ENCODE results near the gene ACOXL.

The ACOXL gene

GRCh38 chr2:110978148-110978547 lies 245.8 kb downstream of the ACOXL start:
- DNase-seq (ENCODE audit: low spot score): no peak

- no peak for DNase-seq (ENCODE audit: low spot score)
Observed at GRCh38 chr2:110978756-110979470, 246.5 kb downstream of the ACOXL start.

DNA sequence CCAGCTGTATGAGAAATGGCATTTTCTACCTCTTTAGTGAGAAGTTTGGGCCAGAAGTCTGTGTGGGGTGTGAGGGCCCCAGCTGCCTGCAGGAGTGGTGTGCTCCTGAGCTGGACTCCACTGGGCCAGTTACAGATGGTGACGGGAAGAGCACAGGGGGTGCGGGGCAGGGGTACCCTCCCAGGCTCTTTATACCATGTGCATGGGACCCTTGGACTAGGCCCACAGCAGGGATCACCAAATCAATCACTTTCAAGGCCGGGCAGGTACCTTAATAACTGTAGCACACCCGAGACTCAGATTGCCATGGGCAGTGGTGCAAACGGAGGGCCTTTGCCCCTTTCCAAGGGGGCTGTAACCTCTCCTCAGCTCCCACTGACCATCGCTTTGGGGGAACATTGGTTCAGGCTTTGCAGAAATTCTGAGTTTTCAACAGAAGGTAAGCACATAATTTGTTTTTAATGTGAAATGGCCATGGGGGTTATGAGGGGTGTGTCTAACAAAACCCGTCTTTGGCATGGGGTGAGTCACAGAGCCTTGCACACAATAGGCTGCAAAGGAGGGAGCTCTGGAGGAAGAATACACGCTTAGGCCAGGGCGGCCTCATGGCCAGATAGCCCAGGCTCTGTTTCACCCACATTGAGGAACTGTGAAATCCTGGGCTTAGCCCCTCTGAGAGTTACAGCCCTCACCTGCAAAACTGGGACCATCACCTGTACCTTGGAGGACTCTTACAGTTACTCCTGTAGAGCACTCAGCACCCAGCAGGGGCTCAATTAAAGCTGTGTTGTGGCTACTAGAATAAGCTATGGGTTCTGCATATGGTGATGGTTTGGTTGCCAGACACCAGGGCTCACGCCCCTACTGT lies 247.3 kb downstream of the ACOXL start:
- DNase-seq (ENCODE audit: low spot score): no peak

DNA sequence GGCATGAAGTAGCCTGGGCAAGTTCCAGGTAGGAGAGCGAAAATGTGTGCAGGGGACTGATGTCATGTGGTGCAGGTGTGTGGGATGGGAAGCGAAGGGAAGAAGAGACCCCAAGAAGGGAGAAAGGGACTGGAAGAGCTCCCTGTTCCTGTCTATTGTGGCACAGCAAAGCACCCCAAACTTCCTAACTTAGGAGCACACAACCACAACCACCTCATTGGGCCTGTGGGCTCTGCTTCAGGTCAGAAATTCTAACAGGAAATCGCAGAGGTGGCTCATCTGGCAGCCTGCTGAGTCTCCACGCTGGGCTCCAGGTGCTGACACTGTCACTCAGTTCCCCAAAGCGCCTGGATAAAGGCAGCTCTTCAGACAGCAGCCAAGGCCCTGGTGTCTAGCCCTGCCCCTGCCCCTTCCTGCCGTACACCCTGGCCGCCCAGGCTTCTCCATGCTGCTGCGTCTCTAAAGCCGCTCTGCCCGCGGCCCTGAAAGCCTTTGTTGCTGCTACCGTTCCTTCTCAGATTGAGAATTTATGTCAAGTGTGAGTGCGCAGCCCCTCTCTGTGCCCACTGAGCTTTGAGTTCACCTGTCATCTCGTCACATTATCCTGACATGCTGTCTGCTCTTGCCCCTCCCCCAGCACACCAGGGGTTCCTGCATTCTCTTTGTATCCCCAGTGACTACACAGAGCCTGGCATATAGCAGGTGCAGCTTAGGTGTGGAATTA lies 248.1 kb downstream of the ACOXL start:
- DNase-seq (ENCODE audit: low spot score): no peak

DNA sequence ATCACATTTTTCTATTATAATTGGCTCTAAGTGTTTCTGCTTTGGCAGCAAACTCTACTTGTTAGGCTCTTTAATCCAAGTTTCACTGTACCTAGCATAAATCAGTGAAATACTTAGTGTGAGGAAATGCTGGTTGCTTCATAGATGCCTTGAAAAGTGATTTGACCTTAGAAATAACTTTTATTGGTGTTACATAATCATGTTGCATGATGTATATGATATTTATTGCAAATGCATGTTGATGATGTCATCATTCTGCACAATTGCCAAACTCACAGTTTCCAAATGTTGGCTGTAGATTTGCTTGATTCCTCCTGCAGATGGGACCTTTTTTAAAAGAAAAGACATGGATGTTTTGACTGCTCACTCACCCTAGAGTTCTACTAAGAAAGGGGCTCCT lies 250.8 kb downstream of the ACOXL start:
- no peak for DNase-seq (ENCODE audit: low spot score)

GRCh38 chr2:110984694-110985490 lies 252.5 kb downstream of the ACOXL start:
- no peak for DNase-seq (ENCODE audit: low spot score)

DNA sequence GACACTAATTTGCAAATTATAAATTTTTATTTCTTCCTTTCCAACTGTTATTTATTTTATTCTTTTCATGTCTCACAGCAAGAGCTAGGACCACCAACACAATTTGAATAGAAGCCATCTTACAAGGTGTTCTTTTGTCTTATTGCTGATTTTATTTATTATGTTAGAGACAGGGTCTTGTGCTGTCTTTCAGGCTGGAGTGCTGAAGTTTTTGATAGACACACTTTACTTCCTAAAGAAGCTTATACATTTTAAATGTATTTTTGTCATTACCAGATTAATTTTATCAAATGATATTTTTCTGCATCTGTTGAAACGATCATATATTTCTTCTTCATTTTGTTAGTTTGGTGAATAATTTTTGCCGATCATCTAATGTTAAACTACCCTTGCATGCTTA lies 258.1 kb downstream of the ACOXL start:
- no peak for DNase-seq (ENCODE audit: low spot score)

DNA sequence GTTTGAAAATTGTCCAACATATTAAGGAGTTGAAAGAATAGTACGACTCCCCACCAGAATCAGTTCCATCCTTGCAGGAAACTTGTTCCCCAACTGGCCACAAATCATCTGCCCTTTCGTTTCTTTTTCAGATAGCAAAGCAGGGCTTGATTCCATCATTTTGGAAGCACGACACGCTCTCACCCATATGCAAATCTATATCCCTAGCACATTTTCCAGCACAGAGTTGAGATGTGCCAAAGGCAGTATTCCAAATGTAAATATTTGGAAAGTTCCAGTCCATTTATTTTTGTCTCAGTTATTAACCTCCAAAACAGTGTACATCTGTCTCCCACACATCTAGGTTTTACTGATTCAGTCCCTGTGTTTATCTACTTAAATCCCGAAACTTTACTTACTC lies 259.5 kb downstream of the ACOXL start:
- no peak for DNase-seq (ENCODE audit: low spot score)

DNA sequence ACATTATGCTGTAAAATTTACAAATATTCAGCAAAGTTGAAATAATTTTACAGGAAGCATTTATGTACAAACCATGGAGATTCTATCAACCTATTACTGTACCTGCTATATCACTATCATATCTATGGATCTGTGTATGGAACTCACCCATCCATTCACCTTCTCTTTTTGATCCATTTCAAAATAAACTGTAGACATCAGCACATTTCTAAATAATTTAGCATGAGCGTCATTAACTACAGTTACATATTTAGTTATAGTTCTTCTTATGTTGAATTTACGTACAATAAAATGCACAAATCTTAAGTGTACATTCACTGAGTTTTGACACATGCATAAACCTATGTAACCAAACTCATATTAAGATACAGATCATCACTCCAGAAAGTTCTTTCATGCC lies 260.5 kb downstream of the ACOXL start:
- no peak for DNase-seq (ENCODE audit: low spot score)

DNA sequence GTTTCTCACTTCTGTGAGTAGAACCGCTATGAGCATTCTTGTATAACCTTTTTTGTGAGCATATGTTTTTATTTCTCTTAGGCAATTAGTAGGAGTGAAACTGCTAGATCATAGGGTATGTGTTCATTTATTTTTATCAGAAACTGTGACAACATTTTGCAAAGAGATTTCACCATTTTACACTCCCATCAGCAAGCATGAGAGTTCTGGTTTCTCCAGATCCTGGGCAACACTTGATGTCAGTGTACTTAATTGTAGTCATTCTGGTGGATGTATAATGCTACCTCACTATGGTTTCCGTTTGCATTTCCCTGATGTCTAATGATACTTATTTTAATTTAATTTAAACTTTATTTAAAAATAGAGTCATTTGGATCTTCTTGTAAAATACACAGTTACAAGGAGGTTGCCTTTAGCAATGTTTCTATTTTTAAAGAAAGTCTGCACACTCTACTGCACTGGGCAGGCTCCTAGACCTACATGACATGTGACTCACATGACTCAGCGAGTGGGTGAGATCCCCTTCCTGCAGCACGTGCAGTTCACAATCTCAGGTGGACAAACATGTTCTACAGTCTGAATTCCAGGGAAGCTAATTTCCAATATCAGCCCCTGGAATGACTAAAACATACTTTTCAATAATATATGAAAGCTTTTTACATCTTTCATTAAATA lies 261.3 kb downstream of the ACOXL start:
- DNase-seq (ENCODE audit: low spot score): no peak

- DNase-seq (ENCODE audit: low spot score): no peak
Observed at GRCh38 chr2:110994250-110994961, 262.0 kb downstream of the ACOXL start.

DNA sequence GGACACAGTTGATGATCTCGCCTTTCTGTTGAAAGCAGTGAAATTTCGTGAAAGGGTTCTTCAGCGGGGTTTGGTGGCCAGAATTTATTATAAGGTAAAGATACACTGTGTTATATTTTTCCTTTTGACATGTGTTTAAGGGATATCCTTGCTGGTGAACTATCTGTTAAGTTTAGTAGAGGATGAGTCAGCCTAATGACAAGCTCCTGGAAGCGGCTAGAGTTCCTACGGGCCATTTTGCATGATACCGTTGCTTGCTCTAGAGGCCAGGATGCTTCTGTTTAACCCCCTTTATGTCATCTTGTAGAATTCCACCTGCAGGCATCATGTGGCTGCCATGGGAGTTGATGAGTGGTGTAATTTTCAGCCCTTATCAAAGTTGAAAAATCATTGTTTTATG lies 263.5 kb downstream of the ACOXL start:
- DNase-seq (ENCODE audit: low spot score): no peak

DNA sequence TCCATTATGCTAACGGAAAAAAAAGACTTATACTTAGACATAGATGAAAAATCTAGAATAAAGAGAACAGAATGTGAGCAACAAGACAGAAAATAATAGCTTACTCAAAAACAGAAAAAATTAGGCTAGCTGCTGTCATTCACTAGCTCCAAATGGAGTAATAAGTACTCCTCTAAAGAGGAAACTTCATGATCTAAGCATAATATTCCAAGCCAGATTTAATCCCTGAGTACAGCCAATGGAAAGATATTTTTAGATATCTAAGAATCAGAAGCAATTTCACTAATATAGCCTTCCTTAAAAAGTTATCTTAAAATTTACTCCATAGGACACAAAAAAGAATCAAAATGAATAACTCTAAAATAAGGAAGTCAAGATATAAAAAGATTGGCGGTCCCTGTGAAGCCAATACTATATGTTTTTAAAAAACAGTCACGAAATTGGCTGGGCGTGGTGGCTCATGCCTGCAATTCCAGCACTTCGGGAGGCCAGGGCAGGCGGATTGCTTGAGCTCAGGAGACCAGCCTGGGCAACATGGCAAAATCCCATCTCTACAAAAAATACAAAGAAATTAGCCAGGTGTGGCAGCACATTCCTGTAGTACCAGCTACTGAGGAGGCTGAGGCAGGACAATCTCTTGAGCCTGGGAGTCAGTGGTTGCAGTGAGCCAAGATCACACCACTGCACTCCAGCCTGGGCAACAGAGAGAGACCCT lies 265.1 kb downstream of the ACOXL start:
- no peak for DNase-seq (ENCODE audit: low spot score)

DNA sequence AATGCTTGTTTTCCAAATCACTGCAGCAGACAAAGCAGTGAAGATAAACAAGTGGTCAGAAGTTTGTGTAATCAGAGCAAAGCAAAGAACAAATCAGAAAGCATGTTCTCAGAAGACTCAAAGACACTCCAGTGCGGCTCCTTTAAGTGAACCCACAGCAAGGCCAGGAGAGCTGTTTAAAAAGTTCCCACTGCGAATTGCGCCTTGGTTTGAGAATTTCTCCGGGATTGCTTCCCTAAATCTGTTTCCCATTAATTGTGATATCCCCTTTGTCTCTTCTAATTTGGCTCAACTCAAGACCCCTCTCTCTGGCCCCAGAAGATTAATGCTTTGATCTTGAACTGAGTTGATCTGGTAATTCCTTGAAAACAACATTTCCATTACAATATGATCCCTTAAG lies 265.9 kb downstream of the ACOXL start:
- DNase-seq (ENCODE audit: low spot score): no peak

GRCh38 chr2:110999626-111000025 lies 267.3 kb downstream of the ACOXL start:
- no peak for DNase-seq (ENCODE audit: low spot score)

GRCh38 chr2:111005307-111005706 lies 272.9 kb downstream of the ACOXL start:
- DNase-seq (ENCODE audit: low spot score): no peak

DNA sequence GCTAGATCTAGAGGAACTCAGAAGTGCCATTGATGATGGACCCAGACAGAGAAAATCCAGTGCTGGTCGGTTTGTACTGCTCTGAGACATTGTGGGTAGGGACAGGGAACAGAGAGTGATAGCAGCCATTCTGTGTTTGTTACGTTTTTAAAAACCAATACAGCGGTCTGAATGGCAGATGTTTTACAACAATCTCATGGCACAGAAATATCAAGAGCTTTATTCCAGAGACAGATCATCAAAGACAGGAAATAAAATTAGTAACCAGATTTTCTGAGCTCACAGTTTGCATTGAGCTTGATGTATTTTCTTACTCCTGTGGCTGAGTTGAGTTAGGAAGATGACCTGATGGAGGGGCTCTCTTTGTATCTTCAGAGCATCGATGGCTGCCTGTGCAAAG lies 273.4 kb downstream of the ACOXL start:
- no peak for DNase-seq (ENCODE audit: low spot score)

- DNase-seq (ENCODE audit: low spot score): no peak
Observed at GRCh38 chr2:111007757-111008688, 275.6 kb downstream of the ACOXL start.

- no peak for DNase-seq (ENCODE audit: low spot score)
Observed at GRCh38 chr2:111011218-111011617, 278.8 kb downstream of the ACOXL start.
